A673 (cell line): ENCODE measurements around the gene TRIM64.
"Not testable (repeated sequence)": the region's sequence is repeated elsewhere in the genome, so short reads cannot be mapped to it uniquely, and the experiment has no call there.

ENCODE experiments used
- CTCF ChIP-seq: fragments of 300-800, 200-600 bp; sonication (generic); conservative IDR thresholded peaks from 2 replicates; pipeline ENCODE4 v1.5.1; 2017; ENCODE audit warnings: low read depth, mild to moderate bottlenecking, antibody characterized with exemption, low read length, moderate library complexity, mixed read lengths
- EZH2 ChIP-seq: fragments of 200-600 bp; sonication (generic); IDR thresholded peaks from 2 replicates; pipeline ENCODE4 v1.6.1; 2017; ENCODE audit warnings: borderline replicate concordance, low read depth, mild to moderate bottlenecking, mixed read lengths, antibody characterized with exemption, low read length; ENCODE audit not compliant: poor library complexity, severe bottlenecking

GRCh38 chr11:89960833-89961232, 5.0 kb upstream of the TRIM64 start:
- TF ChIP-seq CTCF, EZH2: not testable (repeated sequence)
